HepG2 (cell line): ENCODE data around the gene CCDC57.

Experiments used
- NFRKB ChIP-seq: fragments of 450-650 bp; IDR thresholded peaks from 2 replicates; pipeline ENCODE4 v1.6.1; 2017
- POLR2A ChIP-seq, 2 experiments: IDR thresholded peaks; 2 replicates each; pipeline ENCODE4 v1.6.1; 2011; ENCODE audit warnings: low read depth in 2 of 2, low read length in 2 of 2, mild to moderate bottlenecking in 1 of 2, moderate library complexity in 1 of 2; ENCODE audit not compliant: insufficient read depth in 1 of 2
- ZBTB7A ChIP-seq: sonication (generic); formaldehyde crosslinking; IDR thresholded peaks from 2 replicates; pipeline ENCODE4 v1.8.0; 2022; ENCODE audit warnings: mild to moderate bottlenecking, missing genetic modification reagents

DNA sequence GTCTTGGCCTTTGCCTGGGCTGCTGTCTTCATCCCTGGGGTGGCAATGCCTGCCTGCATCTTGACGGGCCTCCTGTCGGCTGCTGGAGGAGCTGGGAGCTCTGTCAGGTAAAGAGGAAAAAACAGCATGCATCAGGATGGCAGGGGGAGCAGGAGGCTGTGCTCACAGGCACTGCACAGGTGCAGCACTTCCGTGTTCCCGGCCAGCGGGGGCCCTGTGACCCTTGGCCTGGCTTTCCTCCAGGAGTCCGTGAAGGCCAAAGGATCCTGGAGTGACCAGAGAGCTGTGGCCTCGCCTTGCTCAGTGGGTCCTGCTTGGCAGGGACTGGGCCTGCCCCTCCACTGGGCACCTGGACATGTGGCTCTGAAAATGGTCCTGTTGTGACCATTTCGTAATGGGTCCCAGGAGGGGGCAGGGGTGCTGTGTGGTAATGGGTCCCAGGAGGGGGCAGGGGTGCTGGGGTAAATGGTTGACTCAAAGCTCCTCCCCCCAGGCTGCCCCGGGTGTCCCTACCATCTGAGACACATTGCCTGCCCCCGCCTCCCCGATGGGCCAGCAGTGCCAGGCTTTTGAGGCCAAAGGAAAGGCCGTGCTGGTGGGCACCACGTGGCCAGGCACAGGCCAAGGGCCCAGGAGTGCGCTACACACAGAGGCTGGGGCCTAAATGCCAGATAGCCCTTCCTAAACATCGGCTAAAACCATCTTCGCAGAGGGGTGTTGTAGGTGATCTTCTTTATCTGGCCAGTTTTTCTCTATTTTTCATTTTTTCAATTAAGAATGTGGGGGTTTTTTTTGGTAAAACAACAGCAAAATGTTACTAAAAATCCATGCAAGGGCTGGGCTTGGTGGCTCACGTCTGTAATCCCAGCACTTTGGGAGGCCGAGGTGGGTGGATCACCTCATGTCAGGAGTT, 110.6 kb downstream of the CCDC57 start:
- TF ChIP-seq NFRKB (no peak), ZBTB7A (CRISPR knock-in tag) (peak; percentile 85), POLR2A (IDR thresholded peaks at IDR 0.05; ENCODE audit: insufficient read depth in 1 of 2, low read depth in 2 of 2, low read length in 2 of 2) (no peak)
